ENCODE measurements around the gene C2CD4D. TPM values are rescaled to one million over a fixed set of nuclear protein-coding genes. Genes with fewer than 3 reads are reported as not detected.

The C2CD4D gene
- total RNA-seq, 1 donor = not detected

DNA sequence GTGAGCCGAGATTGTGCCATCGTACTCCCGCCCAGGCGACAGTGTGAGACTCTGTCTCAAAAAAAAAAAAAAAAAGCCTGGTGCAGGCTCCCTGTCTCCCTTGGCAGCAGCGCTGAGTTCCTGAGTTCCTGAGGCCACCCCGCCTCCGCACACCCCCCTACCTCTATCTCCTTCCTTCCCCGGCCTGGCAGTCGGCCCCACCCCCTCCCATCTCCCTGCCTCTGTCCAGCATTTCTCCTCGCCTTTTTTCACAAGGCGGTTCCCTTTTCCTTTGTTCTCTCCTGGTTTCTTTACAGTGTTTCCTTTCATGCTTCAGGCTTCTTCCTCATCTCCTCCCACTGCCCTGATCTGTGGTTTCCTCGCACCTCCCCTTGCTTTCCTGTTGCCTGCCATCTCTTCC, 10.7 kb downstream of the C2CD4D start:
- TF ChIP-seq, protein P1, sequence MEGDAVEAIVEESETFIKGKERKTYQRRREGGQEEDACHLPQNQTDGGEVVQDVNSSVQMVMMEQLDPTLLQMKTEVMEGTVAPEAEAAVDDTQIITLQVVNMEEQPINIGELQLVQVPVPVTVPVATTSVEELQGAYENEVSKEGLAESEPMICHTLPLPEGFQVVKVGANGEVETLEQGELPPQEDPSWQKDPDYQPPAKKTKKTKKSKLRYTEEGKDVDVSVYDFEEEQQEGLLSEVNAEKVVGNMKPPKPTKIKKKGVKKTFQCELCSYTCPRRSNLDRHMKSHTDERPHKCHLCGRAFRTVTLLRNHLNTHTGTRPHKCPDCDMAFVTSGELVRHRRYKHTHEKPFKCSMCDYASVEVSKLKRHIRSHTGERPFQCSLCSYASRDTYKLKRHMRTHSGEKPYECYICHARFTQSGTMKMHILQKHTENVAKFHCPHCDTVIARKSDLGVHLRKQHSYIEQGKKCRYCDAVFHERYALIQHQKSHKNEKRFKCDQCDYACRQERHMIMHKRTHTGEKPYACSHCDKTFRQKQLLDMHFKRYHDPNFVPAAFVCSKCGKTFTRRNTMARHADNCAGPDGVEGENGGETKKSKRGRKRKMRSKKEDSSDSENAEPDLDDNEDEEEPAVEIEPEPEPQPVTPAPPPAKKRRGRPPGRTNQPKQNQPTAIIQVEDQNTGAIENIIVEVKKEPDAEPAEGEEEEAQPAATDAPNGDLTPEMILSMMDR (IDR thresholded peaks at IDR 0.05; ENCODE audit: insufficient read depth, low read depth, low read length) = no peak
- peak; percentile 17 for DNase-seq (ENCODE audit: low read depth)
- H3K4me3 ChIP-seq (ENCODE audit: low read depth, low read length) = no peak overlapping the region

DNA sequence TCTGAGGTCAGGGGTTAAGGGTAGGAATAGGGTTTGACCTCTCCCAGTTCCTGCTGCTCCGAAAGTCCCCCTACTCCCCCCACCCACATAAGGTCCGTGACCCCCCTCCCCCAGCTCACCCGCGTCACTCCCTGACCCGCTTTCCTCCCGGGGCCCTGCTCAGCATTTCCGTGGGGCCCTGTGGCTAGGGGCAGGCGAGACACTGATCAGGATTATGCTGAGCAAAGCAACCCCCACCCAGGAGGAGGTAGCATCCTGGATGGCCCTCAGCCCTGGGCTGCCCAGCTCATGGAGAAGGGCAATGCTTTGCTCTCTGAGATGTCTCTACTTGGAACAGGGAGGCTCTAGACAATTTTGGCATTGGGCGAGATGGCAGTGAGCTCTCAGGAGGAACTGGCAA, 11.8 kb downstream of the C2CD4D start:
- TF ChIP-seq, protein P1 (IDR thresholded peaks at IDR 0.05; ENCODE audit: insufficient read depth, low read depth, low read length) = no peak
- DNase-seq (ENCODE audit: low read depth) = no peak

DNA sequence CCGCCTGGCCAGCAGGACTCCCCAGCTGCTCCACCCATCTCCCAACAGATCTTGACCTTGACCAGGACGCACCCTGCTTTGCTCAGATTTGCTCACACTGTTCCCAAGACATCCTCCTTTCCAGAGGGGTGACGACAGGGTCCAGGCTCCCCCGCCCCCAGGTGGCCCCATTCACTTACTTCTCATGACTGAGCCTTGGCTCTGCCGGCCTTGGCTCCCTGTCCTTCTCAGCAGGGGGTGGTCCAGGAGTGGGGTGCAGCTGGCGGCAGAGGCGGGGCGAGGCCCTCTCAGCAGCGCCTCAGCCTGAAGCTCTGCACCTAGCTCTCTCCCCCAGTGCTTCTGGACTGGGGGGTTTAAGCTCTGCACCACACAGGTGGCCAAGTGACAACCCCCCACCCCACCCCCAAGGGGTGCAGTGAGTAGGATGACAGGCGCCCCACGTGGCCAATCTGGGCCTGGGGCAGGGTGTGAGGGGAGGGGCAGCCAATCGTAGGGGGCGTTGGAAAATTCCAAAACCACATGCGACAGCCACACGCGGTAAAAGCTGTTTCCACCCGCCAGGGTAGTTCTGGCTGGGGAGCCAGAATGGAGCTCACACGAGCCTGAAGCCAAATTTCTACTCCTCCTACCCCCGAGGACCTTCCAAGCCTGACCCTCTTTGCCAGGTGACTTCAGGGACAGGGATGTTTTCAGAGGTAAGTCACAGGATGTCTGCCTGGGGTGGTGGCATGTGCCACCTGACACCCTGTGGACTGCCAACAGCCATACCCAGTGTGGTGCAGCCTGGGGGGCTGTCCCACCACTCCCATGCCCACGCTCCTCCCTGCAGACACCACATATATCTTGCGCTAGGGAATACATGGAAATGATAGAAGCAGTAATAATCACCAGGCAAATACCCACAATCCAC, 13.6 kb downstream of the C2CD4D start:
- TF ChIP-seq, protein P1 (IDR thresholded peaks at IDR 0.05; ENCODE audit: insufficient read depth, low read depth, low read length) = no peak
- H3K4me3 ChIP-seq (ENCODE audit: low read depth, low read length) = no peak overlapping the region
- DNase-seq (ENCODE audit: low read depth) = no peak

More for the DNA sequence above, 11.8 kb downstream of the C2CD4D start:
- no peak overlapping the region for H3K4me3 ChIP-seq (ENCODE audit: low read depth, low read length)

DNA sequence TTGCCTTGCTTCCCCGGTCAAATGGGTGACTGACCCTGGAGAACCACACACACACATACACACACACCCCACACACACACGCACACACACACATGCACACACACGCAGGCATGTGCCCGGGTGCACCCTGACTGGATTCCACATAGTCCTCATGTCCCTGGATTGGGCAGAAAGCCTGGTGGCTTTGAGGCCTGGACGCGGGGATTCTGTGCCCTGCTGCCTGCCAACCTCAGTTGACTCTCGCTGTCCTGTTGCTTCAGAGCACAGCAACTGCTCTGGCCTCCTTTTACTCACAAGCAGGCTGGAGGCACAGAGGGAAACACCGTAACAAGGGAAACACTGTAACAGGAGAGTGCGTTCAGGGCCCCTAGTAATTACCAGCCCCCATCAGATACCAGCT, 14.4 kb downstream of the C2CD4D start:
- TF ChIP-seq, protein P1 (IDR thresholded peaks at IDR 0.05; ENCODE audit: insufficient read depth, low read depth, low read length) = no peak
- DNase-seq (ENCODE audit: low read depth) = no peak
- no peak overlapping the region for H3K4me3 ChIP-seq (ENCODE audit: low read depth, low read length)

DNA sequence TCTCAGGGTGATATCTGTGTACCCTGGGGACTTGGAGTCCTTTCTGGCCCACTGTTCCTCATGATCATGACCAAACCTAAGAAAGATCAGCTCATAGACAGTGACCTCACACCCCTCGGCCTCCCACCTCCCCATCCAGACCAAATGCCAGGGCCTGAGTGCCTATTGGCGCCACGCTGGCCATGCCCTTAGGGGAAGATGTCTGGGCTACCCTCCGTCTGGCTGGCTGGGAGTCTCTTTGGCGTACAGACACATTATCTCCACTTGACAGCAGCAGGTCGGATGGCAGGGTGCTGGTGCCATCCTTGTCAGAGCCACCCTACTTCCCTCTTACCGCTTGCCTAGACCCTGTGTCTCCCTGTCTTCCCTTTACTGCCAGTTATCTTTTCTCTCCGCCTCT, 16.4 kb downstream of the C2CD4D start:
- TF ChIP-seq, protein P1 (IDR thresholded peaks at IDR 0.05; ENCODE audit: insufficient read depth, low read depth, low read length) = no peak
- DNase-seq (ENCODE audit: low read depth) = no peak
- H3K4me3 ChIP-seq (ENCODE audit: low read depth, low read length) = no peak overlapping the region

DNA sequence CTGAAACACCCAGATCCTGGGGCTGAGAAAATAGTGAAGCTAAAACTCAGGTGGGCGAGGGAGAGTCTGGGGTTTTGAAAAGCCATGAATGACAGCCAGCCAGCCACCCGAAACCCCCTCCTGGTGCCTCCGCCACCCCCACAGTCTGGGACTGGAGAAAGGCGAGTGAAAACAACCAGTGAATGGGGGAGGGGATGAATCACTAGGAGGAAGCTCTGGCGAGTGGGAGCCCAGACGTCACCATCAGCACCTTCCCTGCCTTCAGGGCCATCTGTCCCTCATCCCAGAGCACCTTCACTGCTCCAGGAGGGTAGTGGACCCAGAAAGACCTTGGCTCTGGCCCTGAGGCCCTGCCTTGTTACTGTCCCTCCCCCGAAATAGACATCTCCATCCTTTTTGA, 17.2 kb downstream of the C2CD4D start:
- TF ChIP-seq, protein P1 (IDR thresholded peaks at IDR 0.05; ENCODE audit: insufficient read depth, low read depth, low read length) = no peak
- H3K4me3 ChIP-seq (ENCODE audit: low read depth, low read length) = no peak overlapping the region
- no peak for DNase-seq (ENCODE audit: low read depth)
